NCI-H128 (cell line): ENCODE results near the gene FTHL17.

Experiments used
- DNase-seq: peaks from one replicate; lab custom pipeline; 2025; ENCODE audit not compliant: unreplicated experiment; lab: John Stamatoyannopoulos, UW

Gene FTHL17

DNA sequence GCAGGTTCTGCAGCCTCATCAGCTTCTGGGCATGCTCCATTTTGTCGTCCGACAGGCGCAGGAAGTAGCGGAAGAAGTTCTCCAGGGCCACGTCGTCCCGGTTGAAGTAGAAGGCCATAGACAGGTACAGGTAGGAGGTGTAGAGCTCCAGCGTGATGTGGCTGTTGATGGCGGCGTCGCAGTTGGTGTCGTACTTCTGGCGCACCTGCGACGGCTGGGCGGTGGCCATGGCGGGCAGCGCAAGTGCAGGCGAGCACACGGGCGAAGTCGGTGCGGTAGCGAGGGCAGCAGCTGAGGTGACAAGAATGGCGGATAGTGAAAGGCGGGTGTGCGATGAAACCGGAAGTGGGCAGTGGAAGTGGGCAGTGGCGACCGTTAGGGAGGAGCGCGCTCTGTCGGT is at the start of gene FTHL17:
Gene FTHL17 (minus strand): TSS at position 317 of the 400 bp plus-strand sequence. CDS start 88 bp downstream, at position 229.
- no peak for DNase-seq

- DNase-seq: no peak
Observed at GRCh38 chrX:31117266-31117665, 45.4 kb upstream of the FTHL17 start.

DNA sequence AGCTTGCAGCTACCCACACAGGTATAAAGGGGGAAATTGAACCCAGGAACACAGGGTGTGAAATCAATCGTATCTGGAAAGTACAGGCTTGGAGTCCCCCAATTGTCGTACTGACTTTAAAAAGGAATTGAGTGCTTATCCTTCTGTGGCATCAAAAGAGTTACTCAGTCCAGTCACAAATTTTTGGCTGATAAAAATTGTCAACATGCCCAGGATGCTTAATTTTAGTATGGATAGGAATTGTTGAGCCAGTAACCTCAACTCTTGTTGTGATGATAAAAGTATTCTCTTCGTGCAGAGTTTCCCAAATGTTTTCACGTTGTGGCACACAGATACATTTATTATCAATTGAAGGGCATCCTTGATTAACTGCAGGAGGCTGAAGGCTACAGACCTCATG is 43.6 kb upstream of the FTHL17 start:
- no peak for DNase-seq

DNA sequence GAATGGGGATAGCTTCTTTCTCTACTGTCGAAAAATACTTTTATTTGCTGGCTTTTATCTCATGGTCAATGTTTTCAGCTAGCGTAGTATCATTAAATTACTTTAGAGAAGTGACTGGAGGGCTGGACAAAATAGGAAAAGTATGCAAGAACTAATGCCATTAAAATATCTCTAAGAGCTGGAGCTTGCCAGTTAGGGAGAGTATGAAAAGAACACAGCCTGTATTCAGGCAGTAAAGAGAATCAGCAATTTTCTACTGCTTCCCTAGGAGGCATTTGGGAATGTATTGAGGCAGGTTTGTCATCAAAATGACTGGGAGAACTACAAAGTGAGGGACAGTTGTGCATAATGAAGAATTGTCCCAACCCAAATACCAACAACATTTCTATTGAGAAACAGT is 43.0 kb upstream of the FTHL17 start:
- no peak for DNase-seq

DNA sequence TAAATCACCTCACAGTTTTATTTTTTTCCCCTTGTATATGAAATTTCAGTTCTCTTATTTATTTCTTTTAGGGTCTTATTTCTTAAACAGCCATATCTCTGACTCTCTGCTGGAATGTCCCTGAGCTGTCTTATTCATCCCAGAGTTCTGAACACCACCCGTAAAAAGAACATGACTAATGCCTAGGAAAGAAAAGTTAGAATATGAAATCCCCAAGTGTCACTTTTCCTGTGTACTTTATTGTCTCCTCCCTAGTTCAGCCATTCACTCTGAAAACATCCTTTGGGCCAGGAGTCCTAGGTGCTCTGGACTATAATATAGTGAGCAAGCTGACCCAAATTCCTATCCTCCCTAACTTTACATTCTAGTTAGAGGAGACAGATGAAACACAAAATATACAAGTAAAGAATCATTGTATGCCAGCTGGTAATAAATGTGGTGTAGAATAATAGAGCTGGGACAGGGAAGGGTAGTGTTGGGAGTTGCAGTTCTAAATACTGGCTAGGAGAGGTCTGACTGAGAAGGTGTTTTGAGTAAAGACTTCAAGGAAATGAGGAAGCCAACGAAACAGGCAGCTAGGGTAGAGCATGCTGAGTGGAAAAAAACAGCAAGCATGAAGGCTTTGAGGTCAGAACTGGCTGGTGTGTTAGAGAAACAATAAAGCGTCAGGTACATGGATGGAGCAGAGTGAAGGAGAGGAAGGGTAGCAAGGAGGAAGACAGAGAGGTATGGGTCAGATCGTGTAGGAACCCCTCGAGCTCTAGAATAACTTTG is 40.6 kb upstream of the FTHL17 start:
- no peak for DNase-seq

DNA sequence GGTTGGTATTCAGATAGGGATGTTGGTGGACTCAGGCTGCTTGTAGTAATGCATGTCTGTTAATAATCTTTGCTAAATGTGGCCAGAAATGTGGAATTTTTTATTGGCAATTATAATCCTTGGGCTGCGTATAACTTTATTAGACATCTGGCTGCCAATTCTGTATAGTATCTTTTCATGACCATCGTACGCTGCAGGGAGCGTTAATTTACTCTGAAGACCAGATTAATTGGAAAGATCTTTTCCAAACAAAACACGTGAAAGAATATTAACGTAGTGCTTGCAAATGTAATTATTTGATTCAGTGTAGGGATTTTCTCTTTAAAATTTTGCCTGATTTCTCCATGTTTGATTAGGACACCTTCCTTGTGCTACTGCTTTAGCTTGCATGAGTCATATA is 38.8 kb upstream of the FTHL17 start:
- no peak for DNase-seq

- no peak for DNase-seq
Observed at GRCh38 chrX:31099536-31100090, 27.8 kb upstream of the FTHL17 start.

DNA sequence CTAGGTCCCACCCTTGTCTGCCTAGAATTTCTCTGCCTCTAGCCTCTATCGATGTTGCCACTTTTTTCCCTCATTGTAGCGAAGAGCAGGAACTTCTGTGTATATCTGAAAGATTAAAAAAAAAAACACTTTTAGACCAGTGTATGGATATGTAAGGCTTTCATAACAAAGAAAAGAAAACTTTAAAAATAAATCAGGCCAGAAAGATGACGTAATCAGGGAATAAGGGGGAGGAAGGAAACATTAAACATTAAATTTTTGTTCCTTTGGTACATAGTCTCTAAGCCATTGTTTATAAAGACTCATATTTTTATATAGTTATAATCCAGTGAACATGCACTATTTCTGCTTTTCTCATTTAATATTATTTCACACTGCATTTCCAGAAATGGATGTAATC is 26.2 kb upstream of the FTHL17 start:
- DNase-seq: no peak

GRCh38 chrX:31093639-31093975 is 21.8 kb upstream of the FTHL17 start:
- no peak for DNase-seq

DNA sequence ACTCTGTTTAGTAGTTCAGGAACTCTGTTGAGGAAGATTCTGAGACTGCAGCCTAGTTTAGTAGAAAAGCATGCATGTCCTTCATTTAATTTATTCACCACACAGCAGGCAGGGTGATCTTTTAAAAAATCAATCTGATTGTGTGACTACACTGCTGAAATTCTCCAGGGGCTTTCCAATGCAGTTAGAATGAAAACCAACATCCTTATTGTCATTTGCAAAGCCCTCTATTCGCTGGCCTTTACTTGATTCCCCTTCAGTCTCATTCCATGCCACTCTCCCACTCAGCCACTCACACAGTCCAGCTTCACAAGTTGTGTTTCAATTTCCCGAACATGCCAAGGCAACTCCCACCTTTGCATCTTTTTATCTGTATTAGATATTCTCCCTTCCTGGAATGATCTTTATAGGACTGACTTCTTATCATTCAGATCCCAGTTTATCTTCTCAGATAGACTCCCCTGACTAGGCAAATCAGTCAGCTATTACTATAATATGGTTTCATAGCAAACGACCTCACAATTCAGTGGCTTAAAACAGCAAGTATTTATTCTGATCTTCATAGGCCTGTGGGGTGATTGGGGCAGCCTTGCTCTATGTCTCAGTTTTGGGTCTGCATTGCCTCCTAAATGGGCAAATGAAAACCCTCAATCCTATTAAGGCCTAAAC is 21.3 kb upstream of the FTHL17 start:
- DNase-seq: no peak

- DNase-seq: no peak
Observed at GRCh38 chrX:31092476-31092875, 20.6 kb upstream of the FTHL17 start.

DNA sequence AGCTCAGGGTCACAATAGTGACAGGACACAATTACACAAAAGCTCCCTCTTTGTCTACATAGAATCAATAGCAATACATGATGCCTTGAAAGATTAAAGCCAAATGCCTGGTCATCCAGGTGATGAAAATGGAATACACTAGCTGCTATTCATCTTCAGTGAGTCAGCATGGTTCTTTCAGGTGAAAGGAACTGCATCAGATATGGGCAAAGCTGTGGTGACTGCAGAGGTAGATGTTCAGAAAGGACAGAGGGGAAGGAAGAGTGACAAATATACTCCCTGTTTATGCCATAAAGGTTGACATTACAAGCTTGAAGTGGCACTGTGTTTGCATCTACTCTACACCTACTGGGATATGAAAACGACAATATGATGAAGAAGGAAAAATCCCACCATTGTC is 20.0 kb upstream of the FTHL17 start:
- no peak for DNase-seq

DNA sequence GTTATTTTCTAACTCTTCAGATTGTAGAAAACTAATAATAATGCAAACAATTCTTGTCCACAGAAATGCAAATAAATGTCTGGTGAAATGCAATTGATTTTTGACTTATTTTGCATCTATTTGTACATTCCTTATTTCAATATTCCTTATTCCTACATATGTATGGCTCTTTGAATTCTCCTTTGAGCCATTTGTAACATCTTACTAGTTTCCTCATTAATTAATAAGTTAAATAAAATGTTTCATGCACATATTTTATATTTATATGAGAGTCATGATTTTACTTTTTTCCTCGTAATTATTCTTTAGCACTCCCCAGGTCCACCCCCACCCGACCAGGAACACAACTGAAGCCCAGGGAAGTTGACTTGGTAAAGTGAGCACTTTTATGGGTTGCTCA is 2.7 kb upstream of the FTHL17 start:
- DNase-seq: no peak

DNA sequence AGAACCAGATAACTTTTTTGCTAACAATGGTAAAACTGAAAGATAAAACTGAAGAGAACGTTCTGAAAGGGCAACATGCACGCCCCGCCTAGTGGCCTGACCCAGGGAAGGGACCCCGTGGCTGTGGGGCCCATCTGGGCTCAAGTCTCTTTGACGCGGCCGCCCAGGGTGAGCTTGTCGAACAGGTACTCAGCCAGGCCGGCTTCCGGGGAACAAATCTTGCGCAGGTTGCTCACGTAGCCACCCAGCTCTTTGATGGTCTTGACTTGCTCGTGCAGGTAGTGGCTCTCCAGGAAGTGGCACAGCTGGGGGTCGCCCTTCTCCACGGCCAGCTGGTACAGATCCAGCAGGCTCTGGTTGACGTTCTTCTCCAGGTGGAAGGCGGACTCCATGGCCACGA is 579 bp downstream of the FTHL17 start:
- no peak for DNase-seq

DNA sequence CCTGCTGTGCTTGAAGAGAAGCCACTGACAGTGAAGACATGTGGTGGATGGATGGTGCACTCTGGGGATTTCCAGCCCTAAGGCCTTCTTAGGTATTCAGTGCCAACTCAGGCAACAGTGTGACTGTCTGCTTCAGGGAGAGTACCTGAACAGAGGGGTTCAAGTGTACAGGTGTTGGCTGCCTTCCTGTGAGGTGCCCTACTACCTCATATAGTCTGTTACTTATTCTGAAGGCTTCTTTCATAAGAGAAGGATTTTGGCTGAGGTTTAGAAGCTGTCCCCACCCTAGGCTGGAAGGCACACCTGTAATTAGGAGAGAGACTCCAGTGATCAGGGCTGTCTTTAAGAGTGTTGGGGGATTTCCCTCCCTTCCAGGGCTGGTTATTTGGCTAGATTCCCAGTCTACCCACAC is 1.8 kb downstream of the FTHL17 start:
- DNase-seq: no peak

- DNase-seq: no peak
Observed at GRCh38 chrX:31063114-31063513, 8.7 kb downstream of the FTHL17 start.

GRCh38 chrX:31061091-31061490 is 10.8 kb downstream of the FTHL17 start:
- DNase-seq: no peak

GRCh38 chrX:31060016-31060415 is 11.8 kb downstream of the FTHL17 start:
- no peak for DNase-seq

GRCh38 chrX:31058284-31058683 is 13.6 kb downstream of the FTHL17 start:
- peak; percentile 11 for DNase-seq

DNA sequence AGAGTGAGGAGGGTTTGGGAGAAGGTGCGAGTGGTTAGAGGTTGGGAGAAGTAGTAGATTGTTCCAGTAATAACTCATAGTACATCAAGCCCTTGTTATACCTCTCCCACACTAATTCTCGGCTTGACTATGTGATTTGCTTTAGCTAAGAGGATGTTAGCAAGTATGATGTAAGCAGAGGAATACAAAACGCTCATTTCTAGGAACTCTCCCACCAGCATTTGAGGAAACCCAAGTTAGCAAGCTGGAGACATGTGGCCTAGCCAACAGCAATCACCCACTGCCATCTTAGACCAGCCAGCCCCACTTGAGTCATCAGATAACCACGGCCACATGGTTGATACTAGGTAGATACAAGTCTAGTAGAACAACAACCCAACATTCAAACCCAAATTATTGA is 14.2 kb downstream of the FTHL17 start:
- DNase-seq: no peak

- DNase-seq: no peak
Observed at GRCh38 chrX:31057291-31057690, 14.6 kb downstream of the FTHL17 start.

GRCh38 chrX:31053621-31054020 is 18.2 kb downstream of the FTHL17 start:
- DNase-seq: no peak

DNA sequence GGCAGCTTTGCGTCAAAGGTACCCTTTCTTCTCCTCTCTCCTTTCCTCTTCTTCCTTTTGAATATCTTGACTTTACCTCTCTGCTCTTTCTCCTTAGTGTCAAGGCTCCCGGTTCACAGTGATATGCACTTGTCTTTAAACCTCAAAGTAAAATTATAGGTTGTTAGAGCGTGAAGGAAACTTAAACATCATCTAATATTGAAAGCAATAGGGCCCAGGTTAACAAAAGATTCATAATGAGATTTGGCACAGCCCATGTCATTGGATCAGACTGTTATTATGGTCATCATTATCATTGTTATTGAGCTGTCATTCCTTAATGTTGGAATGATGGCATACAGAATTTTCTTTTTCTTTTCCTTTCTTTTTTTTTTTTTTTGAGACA is 32.5 kb downstream of the FTHL17 start:
- no peak for DNase-seq
